Measurements from ENCODE around the gene FILIP1L. TPM values are rescaled to one million over a fixed set of nuclear protein-coding genes. Genes with fewer than 3 reads are reported as not detected.

Gene FILIP1L
- total and polyA plus RNA-seq, 2 of the 13 experiments (the other 11 are each of a cell fraction or from before 2014, with no cell fraction given): 8.1 to 187 TPM

DNA sequence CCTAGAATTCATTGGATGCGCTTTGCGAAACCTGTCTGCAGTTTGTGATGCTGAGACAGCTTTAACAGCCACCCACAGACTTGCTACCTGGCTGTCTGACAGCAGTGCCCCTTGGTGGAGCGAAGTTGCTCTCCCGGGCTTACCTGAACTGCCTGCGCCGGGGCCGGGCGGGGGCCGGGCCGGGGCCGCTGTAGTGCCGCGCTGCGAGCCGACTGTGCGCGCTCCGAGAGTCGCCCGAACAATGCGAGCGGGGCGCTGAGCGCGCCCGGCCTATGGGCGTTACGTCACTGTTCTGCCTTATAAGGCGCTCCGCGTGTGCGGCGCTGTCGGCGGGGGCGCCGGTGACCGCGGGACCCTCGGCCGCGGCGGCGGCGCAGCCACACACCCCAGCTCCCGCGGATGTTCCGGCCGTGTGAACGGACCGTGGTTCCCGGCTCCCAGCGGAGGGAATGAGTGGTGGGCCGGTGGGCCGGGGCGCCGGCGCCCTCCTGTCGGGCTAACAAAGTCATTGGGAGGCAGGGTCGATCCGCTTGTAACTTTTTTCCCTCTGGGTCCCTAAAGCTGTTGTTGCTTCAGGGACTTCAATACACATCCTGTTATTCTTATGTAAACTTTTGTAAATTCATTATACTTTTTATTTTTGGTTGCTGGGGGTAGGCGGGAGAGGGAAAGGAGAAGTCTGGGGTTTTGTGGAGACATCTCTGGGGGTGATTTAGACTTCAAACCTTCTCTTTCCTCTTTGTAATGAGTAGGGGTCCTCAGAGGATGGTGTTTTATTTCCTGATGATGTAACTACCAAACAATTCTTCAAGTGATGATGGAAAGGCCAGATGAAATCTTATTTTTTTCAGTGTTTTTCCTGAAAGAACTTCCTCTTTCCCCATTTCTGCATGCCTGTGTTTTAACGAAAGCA lies 238.1 kb downstream of the FILIP1L start (continued):
- TF ChIP-seq, protein P1, sequence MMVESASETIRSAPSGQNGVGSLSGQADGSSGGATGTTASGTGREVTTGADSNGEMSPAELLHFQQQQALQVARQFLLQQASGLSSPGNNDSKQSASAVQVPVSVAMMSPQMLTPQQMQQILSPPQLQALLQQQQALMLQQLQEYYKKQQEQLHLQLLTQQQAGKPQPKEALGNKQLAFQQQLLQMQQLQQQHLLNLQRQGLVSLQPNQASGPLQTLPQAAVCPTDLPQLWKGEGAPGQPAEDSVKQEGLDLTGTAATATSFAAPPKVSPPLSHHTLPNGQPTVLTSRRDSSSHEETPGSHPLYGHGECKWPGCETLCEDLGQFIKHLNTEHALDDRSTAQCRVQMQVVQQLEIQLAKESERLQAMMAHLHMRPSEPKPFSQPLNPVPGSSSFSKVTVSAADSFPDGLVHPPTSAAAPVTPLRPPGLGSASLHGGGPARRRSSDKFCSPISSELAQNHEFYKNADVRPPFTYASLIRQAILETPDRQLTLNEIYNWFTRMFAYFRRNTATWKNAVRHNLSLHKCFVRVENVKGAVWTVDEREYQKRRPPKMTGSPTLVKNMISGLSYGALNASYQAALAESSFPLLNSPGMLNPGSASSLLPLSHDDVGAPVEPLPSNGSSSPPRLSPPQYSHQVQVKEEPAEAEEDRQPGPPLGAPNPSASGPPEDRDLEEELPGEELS (CRISPR knock-in tag; IDR thresholded peaks at IDR 0.05): peak; percentile 57; the same call in 1 of the 2 replicates
- peak; percentile 81; the same call in 1 of the 2 replicates for TF ChIP-seq DNMT1 (CRISPR knock-in tag; IDR thresholded peaks at IDR 0.05)
- peak; percentile 88; the same call in 1 of the 2 replicates for TF ChIP-seq ZNF232 (CRISPR knock-in tag; IDR thresholded peaks at IDR 0.05; ENCODE audit: borderline replicate concordance)
- TF ChIP-seq, protein P2, sequence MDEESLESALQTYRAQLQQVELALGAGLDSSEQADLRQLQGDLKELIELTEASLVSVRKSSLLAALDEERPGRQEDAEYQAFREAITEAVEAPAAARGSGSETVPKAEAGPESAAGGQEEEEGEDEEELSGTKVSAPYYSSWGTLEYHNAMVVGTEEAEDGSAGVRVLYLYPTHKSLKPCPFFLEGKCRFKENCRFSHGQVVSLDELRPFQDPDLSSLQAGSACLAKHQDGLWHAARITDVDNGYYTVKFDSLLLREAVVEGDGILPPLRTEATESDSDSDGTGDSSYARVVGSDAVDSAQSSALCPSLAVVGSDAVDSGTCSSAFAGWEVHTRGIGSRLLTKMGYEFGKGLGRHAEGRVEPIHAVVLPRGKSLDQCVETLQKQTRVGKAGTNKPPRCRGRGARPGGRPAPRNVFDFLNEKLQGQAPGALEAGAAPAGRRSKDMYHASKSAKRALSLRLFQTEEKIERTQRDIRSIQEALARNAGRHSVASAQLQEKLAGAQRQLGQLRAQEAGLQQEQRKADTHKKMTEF (CRISPR knock-in tag; IDR thresholded peaks at IDR 0.05): peak; percentile 86
- TF ChIP-seq ZNF713 (CRISPR knock-in tag; IDR thresholded peaks at IDR 0.05): 0 out of 2 replicates have a peak, but pooled peaks have one; percentile 25
- peak; percentile 96 for TF ChIP-seq CCDC6 (CRISPR knock-in tag; IDR thresholded peaks at IDR 0.05)
- TF ChIP-seq FOXA3 (CRISPR knock-in tag; IDR thresholded peaks at IDR 0.05): peak; percentile 77
- TF ChIP-seq ZNF335 (CRISPR knock-in tag; IDR thresholded peaks at IDR 0.05): no peak
- TF ChIP-seq AKAP8 (CRISPR knock-in tag; IDR thresholded peaks at IDR 0.05): 0 out of 2 replicates have a peak, but pooled peaks have one; percentile 58
- peak; percentile 19; the same call in 1 of the 2 replicates for TF ChIP-seq SP140L (CRISPR knock-in tag; IDR thresholded peaks at IDR 0.05; ENCODE audit: borderline replicate concordance)
- no peak for TF ChIP-seq ZNF292 (CRISPR knock-in tag; IDR thresholded peaks at IDR 0.05; ENCODE audit: borderline replicate concordance, low read depth)
- TF ChIP-seq, protein P3, sequence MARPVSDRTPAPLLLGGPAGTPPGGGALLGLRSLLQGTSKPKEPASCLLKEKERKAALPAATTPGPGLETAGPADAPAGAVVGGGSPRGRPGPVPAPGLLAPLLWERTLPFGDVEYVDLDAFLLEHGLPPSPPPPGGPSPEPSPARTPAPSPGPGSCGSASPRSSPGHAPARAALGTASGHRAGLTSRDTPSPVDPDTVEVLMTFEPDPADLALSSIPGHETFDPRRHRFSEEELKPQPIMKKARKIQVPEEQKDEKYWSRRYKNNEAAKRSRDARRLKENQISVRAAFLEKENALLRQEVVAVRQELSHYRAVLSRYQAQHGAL (CRISPR knock-in tag; IDR thresholded peaks at IDR 0.05; ENCODE audit: not compliant biosample characterization): peak; percentile 93
- no peak for TF ChIP-seq MYNN (CRISPR knock-in tag; IDR thresholded peaks at IDR 0.05; ENCODE audit: low read depth)
- TF ChIP-seq ZBTB7A (CRISPR knock-in tag; IDR thresholded peaks at IDR 0.05): peak; percentile 98
- peak; percentile 81; the same call in 1 of the 3 replicates for TF ChIP-seq MXI1 (IDR thresholded peaks at IDR 0.05; ENCODE audit: borderline replicate concordance, low read depth, low read length)
- peak; percentile 83 for TF ChIP-seq RBM39 (IDR thresholded peaks at IDR 0.05; ENCODE audit: low read depth, low read length, poor library complexity, severe bottlenecking)
- peak; percentile 73 for TF ChIP-seq ZFX (CRISPR knock-in tag; IDR thresholded peaks at IDR 0.05; ENCODE audit: low read depth)
- no peak for TF ChIP-seq RBAK (CRISPR knock-in tag; IDR thresholded peaks at IDR 0.05)
- TF ChIP-seq AKNA (CRISPR knock-in tag; IDR thresholded peaks at IDR 0.05; ENCODE audit: borderline replicate concordance): 0 out of 2 replicates have a peak, but pooled peaks have one; percentile 31

Measured in HepG2 (cell line).